ENCODE results near the gene CDH1.

Gene CDH1

DNA sequence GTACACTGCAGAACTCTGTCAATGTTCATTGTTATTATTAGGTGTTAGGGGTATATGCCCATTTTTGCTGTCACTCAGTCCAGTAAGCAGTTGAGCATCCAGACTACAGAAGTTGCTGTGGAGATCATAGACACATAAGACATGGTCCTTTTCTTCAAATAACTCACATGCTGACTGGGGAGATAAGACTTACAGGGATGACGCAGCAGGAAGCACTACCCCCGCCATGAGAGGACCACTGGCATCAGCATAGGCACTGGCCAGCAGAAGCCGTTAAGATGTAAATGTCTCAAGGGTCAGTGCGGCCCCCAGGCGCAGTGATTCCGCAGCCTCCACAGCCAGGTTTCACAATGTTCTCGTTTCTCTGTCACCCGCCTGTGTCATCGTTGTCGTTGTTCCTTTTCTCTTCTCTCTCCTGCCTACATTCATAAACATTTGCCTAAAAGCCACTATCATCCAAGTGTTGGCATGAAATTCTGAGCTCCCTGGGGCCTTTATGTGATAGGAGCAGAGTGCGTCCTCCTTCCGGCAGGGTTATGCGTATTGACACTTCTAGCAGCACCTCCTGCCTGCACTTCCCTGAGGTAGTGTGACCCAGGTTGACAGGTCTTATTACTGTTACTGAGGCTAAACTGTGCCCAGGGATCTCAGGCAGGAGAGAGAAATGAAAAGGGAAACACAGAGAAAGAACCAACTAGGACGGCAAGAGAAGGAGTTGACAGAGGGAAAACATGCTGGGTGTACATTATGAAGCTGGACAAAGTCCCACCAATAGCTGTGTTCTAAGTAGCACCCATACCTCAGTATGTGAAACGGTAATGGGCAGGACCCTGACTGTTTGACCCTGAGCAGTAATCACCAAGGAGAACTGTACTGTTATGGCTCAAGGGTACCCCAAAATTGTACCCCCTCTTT is 124.1 kb downstream of the CDH1 start:
- no peak for DNase-seq

GRCh38 chr16:68866933-68867332 is 129.8 kb downstream of the CDH1 start:
- no peak for DNase-seq

DNA sequence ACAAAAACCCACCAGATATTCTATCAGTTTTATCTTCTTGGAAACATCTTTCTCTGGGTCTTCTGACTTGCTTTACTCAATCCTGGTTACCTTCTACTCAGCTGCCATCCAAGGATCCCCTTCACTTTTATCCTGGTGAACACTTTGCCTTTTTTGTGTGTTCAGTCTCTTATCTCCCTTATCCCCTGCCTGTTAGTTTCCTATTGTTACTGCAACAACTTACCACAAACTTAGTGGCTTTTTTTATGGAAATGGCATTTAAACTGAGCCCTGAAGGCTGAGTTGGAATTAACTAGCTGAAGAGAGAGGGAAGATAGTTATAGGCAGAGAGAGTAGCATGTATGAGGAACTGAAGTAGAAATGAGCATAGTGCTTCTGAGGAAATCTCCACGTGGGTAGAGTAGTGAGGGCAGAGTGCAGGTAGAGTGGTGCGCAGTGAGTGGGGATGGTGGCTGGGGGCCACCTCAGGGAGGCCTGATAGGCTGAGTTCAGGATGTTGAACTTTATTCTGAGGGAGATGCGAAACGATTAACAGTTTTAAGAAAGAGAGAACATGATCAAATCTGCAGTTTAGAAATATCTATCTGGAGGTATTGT is 132.5 kb downstream of the CDH1 start:
- no peak for DNase-seq

- DNase-seq, result no peak
These were observed 136.8 kb downstream of the CDH1 start for GRCh38 chr16:68873635-68874471.

GRCh38 chr16:68875871-68876270 is 138.8 kb downstream of the CDH1 start:
- no peak for DNase-seq

DNA sequence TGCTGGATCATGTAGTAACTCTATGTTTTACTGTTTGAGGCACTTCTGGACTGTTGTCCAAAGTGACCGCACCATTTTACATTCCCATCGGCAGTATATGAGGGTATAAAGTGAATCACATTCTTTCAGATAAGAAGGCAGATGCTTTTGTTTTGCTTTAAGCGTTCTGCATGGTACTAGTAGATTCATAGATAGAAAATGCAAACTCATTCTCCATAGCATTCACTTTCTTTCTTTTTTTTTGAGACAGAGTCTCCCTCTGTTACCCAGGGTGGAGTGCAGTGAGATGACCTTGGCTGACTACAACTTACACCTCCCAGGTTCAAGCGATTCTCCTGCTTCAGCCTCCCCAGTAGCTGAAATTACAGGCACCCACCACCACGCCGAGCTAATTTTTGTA is 146.6 kb downstream of the CDH1 start:
- no peak for DNase-seq

DNA sequence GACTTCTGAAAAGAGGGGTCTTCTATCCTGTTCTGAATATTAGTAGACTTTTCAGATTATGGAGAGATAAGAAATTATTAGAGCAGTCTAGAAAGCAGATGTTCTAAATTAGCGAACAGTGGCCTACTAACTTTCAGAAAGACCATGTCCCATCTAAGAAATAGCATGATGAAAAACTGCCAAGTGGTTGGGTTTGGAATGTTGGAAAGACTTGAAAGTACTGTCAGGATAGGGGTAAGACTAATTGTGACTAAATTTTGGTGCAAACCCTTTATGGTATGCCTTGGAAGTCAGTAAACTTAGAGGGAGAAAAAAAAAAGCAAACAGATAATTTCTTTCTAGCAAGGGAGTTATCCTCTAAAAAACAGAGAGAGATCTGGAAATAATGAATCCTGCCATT is 147.3 kb downstream of the CDH1 start:
- no peak for DNase-seq
